Astrocyte of the cerebellum (primary cell): ENCODE results near the gene GOLM1.

Source experiments
- DNase-seq: peaks from one replicate; pipeline ENCODE4 v3.0.0-alpha.2; 2011; ENCODE audit warnings: low read depth
- H3K4me3 ChIP-seq: 2 replicates; pipeline ENCODE4 v1.5.1; 2011; ENCODE audit warnings: mild to moderate bottlenecking, low read depth, low read length, moderate library complexity
- in situ Hi-C: cut with HindIII; loops from 2 replicates; pipeline ENCODE4 v1.10.0; 2017; ENCODE audit warnings: low sequenced_read_pairs
- TF ChIP-seq, protein P1 (sequence below): IDR thresholded peaks from 2 replicates; pipeline ENCODE4 v1.5.1; 2012; ENCODE audit warnings: low read length, low read depth, moderate library complexity, mild to moderate bottlenecking; ENCODE audit errors: missing control alignments

Gene GOLM1

DNA sequence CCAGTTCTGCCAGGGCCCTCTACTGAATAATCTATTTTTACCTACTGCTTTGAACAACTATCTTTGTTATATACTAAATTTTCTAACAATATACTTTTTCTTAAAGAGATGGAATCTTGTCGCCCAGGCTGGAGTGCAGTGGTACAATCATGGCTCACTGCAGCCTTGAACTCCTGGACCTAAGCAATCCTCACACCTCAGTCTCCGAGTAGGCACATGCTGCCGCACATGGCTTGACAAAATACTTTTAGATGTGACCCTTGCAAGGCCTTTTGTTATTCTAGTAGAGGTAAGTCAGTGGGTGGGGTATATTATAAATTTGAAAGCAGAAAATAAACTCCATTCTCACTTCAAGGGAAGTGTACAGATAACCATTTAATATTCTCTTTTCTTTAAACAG lies 7.9 kb downstream of the GOLM1 start:
- DNase-seq, result no peak
- TF ChIP-seq, protein P1, sequence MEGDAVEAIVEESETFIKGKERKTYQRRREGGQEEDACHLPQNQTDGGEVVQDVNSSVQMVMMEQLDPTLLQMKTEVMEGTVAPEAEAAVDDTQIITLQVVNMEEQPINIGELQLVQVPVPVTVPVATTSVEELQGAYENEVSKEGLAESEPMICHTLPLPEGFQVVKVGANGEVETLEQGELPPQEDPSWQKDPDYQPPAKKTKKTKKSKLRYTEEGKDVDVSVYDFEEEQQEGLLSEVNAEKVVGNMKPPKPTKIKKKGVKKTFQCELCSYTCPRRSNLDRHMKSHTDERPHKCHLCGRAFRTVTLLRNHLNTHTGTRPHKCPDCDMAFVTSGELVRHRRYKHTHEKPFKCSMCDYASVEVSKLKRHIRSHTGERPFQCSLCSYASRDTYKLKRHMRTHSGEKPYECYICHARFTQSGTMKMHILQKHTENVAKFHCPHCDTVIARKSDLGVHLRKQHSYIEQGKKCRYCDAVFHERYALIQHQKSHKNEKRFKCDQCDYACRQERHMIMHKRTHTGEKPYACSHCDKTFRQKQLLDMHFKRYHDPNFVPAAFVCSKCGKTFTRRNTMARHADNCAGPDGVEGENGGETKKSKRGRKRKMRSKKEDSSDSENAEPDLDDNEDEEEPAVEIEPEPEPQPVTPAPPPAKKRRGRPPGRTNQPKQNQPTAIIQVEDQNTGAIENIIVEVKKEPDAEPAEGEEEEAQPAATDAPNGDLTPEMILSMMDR, result no peak
- H3K4me3 ChIP-seq, result no peak overlapping the region
- in situ Hi-C loops, result no loop called here

DNA sequence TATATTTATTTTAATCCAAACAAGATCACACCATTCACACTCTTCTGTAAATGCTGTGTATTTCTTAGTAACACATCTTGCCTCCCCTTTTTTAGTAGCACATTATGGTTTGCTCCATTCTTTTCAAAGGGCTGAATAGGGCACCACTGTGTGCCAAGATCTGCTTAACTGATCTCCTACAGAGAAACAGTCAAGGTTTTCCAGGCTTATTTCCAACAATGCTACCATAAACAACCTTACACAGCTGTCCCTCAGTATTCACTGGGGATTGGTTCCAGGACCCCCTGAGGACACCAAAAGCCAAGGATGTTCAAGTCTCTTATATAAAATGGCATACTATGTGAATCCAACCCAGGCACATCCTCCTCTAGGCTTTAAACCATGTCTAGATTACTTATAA lies 16.5 kb downstream of the GOLM1 start:
- in situ Hi-C loops, result no loop called here
- DNase-seq, result peak; percentile 93
- H3K4me3 ChIP-seq, result no peak overlapping the region
- TF ChIP-seq, protein P1, result no peak

DNA sequence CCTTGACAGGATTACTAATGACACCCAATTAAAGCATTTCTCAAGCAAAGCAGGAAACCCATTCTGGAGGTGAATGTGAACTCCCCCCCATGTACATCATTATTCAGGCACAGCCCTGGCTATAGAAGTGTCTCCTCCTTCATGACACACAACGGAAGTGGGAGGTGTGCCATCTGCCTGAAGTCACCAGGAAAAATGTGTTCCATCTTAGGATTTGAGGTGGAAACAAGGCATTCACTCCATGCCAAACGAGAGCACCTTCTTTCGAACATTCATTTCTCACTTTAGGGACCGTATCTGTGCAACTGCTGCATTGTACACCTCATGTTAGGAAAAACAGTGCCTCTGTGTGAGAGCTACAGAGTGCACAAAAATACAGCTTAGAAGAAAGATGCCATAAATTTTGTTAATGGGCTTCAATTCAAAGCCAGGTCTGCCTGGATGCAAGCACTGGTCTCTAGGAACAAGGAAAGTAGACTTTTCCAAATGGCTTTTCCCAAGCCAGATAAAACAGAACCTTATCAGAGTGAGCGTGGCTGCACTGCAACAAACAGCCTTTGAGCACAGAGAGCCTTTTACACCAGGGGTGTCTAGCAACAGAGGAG lies 19.4 kb downstream of the GOLM1 start:
- TF ChIP-seq, protein P1, result no peak
- DNase-seq, result no peak
- in situ Hi-C loops, result no loop called here
- H3K4me3 ChIP-seq, result no peak overlapping the region

DNA sequence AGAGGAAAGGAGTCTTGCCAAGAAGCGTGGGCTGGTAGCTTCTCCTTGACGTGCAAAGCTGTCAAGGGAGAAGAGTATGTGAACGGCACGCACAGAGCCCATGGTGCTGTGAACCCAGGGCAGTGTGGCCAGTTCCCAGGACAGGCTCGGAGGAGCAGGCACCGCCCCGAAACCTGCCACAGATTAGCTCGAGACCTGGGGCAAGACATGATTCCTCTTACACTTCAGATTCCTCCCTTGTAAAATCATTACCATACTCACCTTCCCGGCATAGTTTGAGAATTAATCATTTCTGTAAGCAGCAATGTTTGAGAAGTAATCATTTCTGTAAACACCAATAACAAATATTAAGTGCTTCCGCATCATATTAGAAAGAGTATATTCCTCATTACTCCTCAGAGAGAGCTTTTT lies 19.9 kb downstream of the GOLM1 start:
- no peak for DNase-seq
- in situ Hi-C loops, result no loop called here
- H3K4me3 ChIP-seq, result no peak overlapping the region
- TF ChIP-seq, protein P1, result no peak

DNA sequence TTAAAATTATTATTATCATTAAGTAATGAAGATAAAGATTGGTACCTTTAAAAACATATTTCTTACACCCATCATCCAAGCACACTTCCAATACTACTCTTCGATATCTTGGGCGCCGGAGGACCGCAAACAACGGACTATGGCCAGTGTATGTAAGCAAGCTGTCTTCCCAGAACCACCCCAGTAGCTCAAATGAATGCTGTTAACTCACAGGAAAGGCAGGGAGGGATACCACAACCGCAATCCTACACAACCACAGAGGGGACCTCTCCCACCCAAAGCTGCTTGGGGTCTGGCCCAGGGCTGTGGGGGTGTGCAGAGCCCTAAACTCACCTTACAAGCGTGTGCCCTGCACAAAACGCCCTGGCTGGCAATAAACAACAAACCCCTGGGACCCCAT lies 20.6 kb downstream of the GOLM1 start:
- no peak for DNase-seq
- TF ChIP-seq, protein P1, result no peak
- in situ Hi-C loops, result no loop called here
- no peak overlapping the region for H3K4me3 ChIP-seq

DNA sequence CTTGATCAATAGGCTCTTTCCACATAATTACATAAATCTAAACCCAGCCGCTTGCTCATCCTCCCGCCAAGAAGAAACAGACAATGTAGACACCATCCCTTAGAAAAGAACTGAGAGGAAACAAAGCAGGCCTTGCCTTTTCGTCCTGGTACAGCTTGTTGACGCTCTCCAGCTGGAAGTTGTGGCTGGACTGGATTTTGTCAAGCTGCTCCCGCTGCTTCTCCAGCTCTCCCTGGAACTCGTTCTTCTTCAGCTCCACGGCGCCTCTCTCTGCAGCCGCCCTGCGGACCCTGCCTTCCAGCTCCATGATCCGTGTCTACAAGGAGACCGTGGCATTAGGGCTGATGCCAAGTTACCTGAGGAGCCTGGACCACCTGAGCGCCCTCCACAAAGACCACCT lies 22.1 kb downstream of the GOLM1 start:
- no peak for DNase-seq
- in situ Hi-C loops, result no loop called here
- H3K4me3 ChIP-seq, result no peak overlapping the region
- TF ChIP-seq, protein P1, result no peak
